GM18499 (cell line): ENCODE results near the gene PKDCC.
"Not testable (repeated sequence)": the region's sequence is repeated elsewhere in the genome, so short reads cannot be mapped to it uniquely, and the experiment has no call there.

Source experiments
- ATAC-seq: cut with Tn5 transposase; IDR thresholded peaks from one replicate; pipeline ENCODE4 v1.9.1; 2021; ENCODE audit warnings: moderate number of reproducible peaks; ENCODE audit not compliant: insufficient read depth, unreplicated experiment

Gene PKDCC

GRCh38 chr2:42084231-42084671, 36.4 kb downstream of the PKDCC start:
- no peak for ATAC-seq

- ATAC-seq, result not testable (repeated sequence)
Measured at GRCh38 chr2:42085070-42085469, 37.2 kb downstream of the PKDCC start.

GRCh38 chr2:42085706-42086487, 38.1 kb downstream of the PKDCC start:
- ATAC-seq, result no peak

- ATAC-seq, result no peak
Measured at GRCh38 chr2:42086500-42086953, 38.7 kb downstream of the PKDCC start.

GRCh38 chr2:42087137-42087856, 39.5 kb downstream of the PKDCC start:
- ATAC-seq, result no peak

DNA sequence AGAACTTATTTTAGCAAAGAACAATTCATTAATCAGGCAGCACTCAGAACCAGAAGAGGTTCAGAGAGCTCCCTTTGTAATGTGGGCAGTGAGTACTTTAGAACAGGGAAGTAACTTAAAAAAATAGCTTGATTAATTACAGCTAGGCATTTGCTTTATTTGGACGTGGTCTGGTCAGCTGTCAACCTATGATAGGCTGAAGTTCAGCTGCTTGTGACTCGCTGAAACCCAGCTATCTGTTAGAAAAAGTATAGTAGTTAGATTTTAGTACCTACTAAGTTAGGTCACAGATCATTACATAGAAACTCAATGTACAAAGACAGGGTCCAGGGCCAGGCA, 40.0 kb downstream of the PKDCC start:
- no peak for ATAC-seq

DNA sequence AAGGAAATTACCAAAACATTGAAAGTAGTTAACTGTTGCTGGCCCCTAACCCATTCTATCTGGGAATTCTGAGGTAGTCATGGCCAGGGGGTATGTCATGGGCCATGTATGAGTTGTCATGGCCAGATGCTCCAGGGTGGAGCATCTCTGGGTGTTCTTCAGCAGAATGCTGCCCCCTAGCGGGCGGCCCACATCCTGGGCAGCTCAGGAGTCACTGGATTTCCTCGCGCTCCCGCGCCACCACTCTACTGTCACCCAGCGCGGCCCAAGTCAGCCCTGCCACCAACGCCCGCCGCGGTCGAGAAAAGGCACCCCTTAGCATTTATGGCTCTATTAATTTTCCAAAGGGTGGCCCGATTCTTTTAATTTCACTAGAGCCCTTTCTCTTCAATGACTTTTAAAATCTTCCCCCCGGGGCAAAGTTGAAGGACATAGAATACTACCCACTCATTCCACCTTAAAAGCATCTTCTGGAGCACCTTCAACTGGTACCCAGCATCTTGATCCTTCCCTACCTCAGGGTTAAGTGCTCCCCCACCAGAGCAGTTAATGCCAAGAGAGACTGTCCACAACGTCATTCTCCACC, 41.6 kb downstream of the PKDCC start:
- peak; percentile 56 for ATAC-seq

GRCh38 chr2:42090216-42090615, 42.4 kb downstream of the PKDCC start:
- ATAC-seq, result no peak

- no peak for ATAC-seq
Measured at GRCh38 chr2:42091671-42092070, 43.9 kb downstream of the PKDCC start.

DNA sequence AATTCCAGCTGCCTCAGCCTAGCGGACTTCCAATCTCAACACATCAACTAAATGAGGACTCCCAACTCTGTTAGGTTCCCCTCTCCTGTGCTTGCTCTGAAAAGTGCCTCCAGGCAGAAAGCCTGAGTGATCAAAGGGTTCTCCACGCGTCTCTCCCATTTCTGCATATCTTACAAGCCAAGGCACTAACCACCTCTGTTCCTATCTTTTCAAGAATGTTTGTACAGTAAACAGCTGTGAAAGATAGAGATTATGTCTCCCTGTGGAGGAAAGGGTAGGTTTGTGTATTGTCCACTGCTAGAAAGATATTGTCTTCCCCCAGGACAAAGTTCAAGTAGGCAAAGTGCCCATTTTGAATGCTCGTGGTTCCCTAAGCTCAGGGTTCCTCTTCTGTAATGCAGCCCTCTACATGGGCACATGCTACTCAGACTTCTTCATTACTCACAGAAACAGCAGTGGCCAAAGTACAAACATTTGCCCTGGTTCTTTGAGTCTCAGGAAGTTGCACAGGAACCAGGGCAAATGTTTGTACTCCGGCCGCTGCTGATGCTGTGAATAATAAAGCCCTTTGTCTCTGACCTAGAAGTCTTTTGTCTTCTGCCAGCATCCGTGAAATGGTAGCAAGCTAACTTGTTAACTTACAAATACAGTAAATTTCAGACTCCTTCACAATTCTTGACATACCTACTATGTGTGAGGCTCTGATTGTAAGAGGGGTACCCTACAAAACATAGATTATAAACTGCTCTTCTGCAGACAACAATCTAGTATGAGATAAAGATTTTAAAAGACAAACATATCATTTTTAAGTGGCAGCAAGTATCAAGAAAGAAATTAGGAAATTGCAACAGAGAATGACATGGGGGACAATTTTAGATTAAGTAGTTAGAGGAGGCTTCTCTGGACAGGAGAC, 44.5 kb downstream of the PKDCC start:
- ATAC-seq, result no peak

DNA sequence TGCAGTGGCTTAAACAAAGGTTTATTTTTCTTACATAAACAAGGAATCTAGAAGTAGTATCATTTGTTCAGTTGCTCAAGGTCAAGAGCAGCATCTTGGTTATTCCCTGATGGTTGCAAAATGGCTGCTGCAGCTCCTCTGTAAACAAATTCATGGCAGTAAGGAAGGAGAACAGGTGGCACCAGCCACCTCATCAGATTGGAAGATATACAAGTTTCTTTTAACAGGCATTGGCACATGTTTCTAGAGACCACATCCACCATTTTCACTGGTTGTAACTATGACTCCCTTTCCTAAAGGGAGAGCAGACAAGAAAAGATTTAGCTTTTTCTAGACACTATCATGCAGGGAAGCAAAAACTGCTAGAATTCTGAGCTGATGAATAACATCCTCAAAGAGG, 46.3 kb downstream of the PKDCC start:
- no peak for ATAC-seq

DNA sequence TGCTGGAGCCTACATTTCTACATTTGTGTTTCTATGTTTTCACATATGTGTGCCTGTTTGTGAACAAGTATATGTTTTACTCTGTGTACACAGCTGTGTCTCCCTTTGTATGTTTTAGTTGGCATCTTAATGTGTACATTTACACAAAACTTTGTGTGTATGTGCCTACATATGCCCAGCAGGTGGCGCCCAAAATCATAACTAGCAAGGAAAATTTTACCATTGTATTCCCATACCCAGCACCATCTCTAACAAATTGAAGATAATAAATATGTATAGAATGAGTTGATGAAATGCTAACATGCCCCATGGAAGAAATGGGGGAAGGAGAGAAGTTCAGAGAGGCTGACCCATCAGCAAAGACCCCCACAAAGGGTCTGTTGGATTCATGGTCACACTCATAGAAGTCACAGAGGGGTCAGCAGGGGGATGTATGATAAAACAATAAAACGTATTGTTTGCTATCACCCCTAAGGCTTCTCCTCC, 48.1 kb downstream of the PKDCC start:
- no peak for ATAC-seq

DNA sequence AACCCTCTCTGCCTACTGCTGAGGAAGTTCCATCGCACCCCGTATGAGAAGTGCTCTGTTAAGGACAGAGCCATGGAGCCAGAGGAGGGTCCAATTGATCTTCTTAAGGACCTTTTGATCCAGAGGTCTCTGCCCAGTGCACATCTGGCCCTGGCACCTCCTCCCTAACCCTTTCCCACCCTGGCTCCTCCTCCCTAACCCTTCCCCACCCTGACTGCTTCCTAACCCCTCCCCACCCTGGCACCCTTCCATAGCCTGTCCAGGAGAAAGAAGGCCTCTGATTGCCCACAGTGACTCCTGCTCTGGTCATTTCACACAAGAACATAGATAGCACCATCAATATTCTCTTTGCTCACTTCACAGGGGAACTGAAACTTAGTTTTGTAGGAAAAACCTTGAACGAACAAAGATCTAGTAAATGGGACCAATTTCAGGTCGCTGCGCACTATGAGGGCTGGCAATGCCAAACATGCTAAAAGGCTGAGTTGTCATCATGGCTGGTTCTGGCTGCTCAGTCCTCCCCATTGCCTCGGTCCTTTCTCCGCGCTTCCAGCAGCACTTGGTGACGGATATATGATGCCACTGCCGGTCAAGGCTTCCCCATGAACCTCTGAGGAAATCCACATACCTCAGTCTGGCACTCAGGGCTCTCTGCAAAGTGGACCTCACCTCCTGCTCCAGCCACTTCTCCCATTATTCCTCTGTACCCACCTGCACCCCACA, 49.2 kb downstream of the PKDCC start:
- ATAC-seq, result peak; percentile 39

DNA sequence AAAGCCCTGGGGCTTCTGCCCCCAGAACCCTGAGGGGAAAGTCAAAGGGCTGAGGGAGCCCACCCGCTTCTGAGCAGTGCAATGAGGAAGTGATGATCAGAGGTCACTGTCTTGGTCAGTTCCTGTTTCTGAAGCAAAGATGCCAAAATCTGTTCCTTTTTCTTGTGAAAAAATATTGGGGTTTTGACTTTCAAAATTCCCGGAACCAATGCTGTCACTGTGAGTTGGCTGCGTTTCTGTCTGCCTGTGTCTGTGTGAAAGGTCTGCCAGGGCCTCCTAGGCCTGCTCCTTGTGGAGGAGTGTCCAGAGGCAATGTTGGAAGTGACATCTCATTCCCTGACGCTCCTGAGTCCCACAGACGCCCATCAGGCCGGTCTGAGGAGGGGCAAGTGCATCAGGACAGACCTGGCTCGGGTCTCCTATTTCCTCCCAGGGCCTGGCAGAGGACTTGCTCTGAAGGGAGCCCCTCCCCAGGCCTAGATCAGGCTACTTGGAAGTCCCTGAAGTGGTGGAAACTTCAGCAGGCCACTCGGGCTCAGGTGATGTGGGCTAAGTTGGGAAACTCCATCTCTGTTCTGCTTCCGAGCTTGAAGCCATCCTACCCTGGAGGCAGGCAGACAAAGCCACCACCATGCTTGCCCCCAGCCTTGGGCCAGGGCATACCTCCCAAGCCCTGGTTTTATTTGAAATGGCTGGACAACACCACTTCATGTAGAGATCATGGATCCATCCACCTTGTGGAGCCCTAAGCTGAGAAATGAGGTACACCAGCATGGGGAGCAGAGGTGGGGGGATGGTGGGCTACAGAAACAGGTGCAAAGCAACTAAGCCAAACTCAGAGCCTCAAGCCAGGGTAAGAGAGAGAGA, 51.0 kb downstream of the PKDCC start:
- no peak for ATAC-seq

- ATAC-seq, result no peak
Measured at GRCh38 chr2:42099438-42100173, 51.8 kb downstream of the PKDCC start.

DNA sequence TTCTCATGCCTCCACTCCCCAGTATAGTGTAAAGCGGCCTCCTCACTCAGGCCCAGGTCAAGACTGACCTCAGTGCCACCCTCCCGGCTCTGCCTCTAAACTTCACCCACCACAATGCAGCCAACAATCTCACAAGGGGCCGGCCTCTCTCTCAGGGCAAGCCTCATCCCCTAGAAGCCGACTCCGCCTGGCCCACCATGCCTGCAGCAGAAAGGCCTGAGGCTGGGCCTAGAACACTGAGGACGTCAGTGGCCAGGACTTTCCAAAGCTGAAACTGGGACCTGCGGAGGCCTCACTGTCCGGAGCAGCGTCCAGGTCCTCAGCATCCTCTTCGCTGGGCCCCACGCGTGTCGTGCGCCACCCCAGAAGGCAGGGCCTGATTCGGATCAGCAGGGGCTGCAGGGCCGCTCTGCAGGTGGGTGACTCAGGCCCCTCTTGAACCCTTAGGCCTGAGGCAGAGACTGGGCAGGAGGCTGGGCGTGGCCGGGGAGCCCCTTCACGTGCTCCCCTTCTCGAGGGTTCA, 52.9 kb downstream of the PKDCC start:
- ATAC-seq, result no peak

- ATAC-seq, result no peak
Measured at GRCh38 chr2:42101206-42102023, 53.6 kb downstream of the PKDCC start.
